PC-3 (cell line): ENCODE results near the gene PFKFB3. TPM values are rescaled to one million over a fixed set of nuclear protein-coding genes. Genes with fewer than 3 reads are reported as not detected.

Experiments
- ATAC-seq: fragments of 200-7000 bp; cut with Tn5 transposase; 2 replicates; pipeline ENCODE4 v1.9.1; 2020; ENCODE audit warnings: mild to moderate bottlenecking, moderate library complexity
- BruUV-seq: library from RNA; stranded (reverse); fragments of 400-500 nt; replicated peaks from 2 replicates; lab custom pipeline; 2021; lab: Mats Ljungman, UMichigan
- CTCF ChIA-PET: fragments of 300-600 bp; sonication (Branson Sonifier 250); formaldehyde crosslinking; loops from one replicate; lab custom pipeline; 2022; ENCODE audit warnings: antibody characterized with exemption; lab: Charles Lee
- POLR2A ChIA-PET: fragments of 300-600 bp; sonication (Branson Sonifier 250); formaldehyde crosslinking; loops from one replicate; lab custom pipeline; 2022; ENCODE audit warnings: antibody characterized with exemption; ENCODE audit not compliant: unreplicated experiment; lab: Charles Lee
- DNase-seq: peaks from one replicate; pipeline ENCODE4 v3.0.0-alpha.2; 2015
- H2AFZ ChIP-seq: fragments of 300-600 bp; sonication (generic); 2 replicates; pipeline ENCODE4 v1.6.0; 2016; ENCODE audit warnings: antibody characterized with exemption, low read length
- H3F3A ChIP-seq: fragments of 300-600 bp; sonication (generic); one replicate; pipeline ENCODE4 v1.6.0; 2017; ENCODE audit warnings: antibody characterized with exemption, low read length, control low read depth, mild to moderate bottlenecking; ENCODE audit not compliant: unreplicated experiment
- H3K27ac ChIP-seq: fragments of 300-600 bp; sonication (generic); 2 replicates; pipeline ENCODE4 v1.5.1; 2016; ENCODE audit warnings: mild to moderate bottlenecking, low read length
- H3K27me3 ChIP-seq: fragments of 300-600 bp; sonication (generic); 2 replicates; pipeline ENCODE4 v1.6.1; 2016; ENCODE audit warnings: low read length, mixed read lengths
- H3K36me3 ChIP-seq: fragments of 300-600 bp; sonication (generic); 2 replicates; pipeline ENCODE4 v1.6.1; 2016; ENCODE audit warnings: low read depth, mixed run types, low read length, mixed read lengths
- H3K4me1 ChIP-seq: fragments of 300-600 bp; sonication (generic); 2 replicates; pipeline ENCODE4 v1.5.1; 2016; ENCODE audit warnings: low read length; ENCODE audit not compliant: insufficient read depth
- H3K4me2 ChIP-seq: fragments of 300-600 bp; sonication (generic); 2 replicates; pipeline ENCODE4 v1.6.0; 2016; ENCODE audit warnings: low read length
- H3K4me3 ChIP-seq: fragments of 300-600 bp; sonication (generic); 2 replicates; pipeline ENCODE4 v1.5.1; 2016; ENCODE audit warnings: mild to moderate bottlenecking, low read length, mixed read lengths
- H3K79me2 ChIP-seq: fragments of 300-600 bp; sonication (generic); 2 replicates; pipeline ENCODE4 v1.6.1; 2017; ENCODE audit warnings: low read length, mixed read lengths
- H3K9ac ChIP-seq: fragments of 300-600 bp; sonication (generic); 2 replicates; pipeline ENCODE4 v1.6.0; 2016; ENCODE audit warnings: mild to moderate bottlenecking, low read length
- H3K9me2 ChIP-seq: fragments of 300-600 bp; sonication (generic); replicated peaks from 2 replicates; pipeline ENCODE4 v1.6.1; 2016; ENCODE audit warnings: mixed run types, low read length, mixed read lengths
- H3K9me3 ChIP-seq: fragments of 300-600 bp; sonication (generic); 2 replicates; pipeline ENCODE4 v1.6.1; 2016; ENCODE audit warnings: low read length, mixed read lengths
- H4K20me1 ChIP-seq: fragments of 300-600 bp; sonication (generic); 2 replicates; pipeline ENCODE4 v1.6.1; 2016; ENCODE audit warnings: low read length, mixed read lengths
- CTCF ChIP-seq: fragments of 300-600 bp; sonication (generic); conservative IDR thresholded peaks from 2 replicates; pipeline ENCODE4 v1.5.1; 2017; ENCODE audit warnings: antibody characterized with exemption, low read depth, mild to moderate bottlenecking, low read length
- EZH2 ChIP-seq: fragments of 300-600 bp; sonication (generic); IDR thresholded peaks from one replicate; pipeline ENCODE4 v1.6.1; 2017; ENCODE audit warnings: antibody characterized with exemption, mild to moderate bottlenecking, low read length; ENCODE audit not compliant: unreplicated experiment
- EZH2phosphoT487 ChIP-seq: fragments of 300-600 bp; sonication (generic); IDR thresholded peaks from 2 replicates; pipeline ENCODE4 v1.6.1; 2018; ENCODE audit warnings: mild to moderate bottlenecking, antibody characterized with exemption, low read length, borderline replicate concordance
- intact Hi-C: fragments of 100-400 bp; cut with micrococcal nuclease; formaldehyde crosslinking; loops from 2 replicates; pipeline ENCODE4 v1.9.0; 2023
- total RNA-seq: library from RNA; depleted of rRNA; stranded (reverse); fragments of >200 nt; gene quantifications from 2 replicates; pipeline ENCODE4 v1.2.3, GENCODE V29; 2014

The PFKFB3 gene
- total RNA-seq, 1 experiment from 2014 or later: 19.5 TPM

GRCh38 chr10:6213257-6213905, 10.6 kb downstream of the PFKFB3 start:
- CTCF ChIA-PET: no interaction called here
- peaks cover 43% of the 10 kb centered on the region for H3K79me2 ChIP-seq
- 0 out of 2 replicates have a peak, but pooled peaks cover 5% of the 10 kb centered on the region for H4K20me1 ChIP-seq
- H3F3A ChIP-seq: no peaks in the 10 kb centered on the region
- H2AFZ ChIP-seq: no peak overlapping the region
- H3K27ac ChIP-seq: no peak overlapping the region
- ATAC-seq: no peak
- H3K9me3 ChIP-seq: no peaks in the 10 kb centered on the region
- H3K36me3 ChIP-seq: no peaks in the 10 kb centered on the region; the same call in 1 of the 2 replicates
- H3K27me3 ChIP-seq: no peaks in the 10 kb centered on the region
- TF ChIP-seq CTCF: no peak
- no peak for TF ChIP-seq EZH2
- TF ChIP-seq EZH2phosphoT487: no peak
- no peak for DNase-seq
- intact Hi-C loops: no loop called here
- POLR2A ChIA-PET: no interaction called here
- no peak overlapping the region for H3K4me2 ChIP-seq
- no peak overlapping the region for H3K9ac ChIP-seq
- H3K4me3 ChIP-seq: no peak overlapping the region
- H3K9me2 ChIP-seq: no peaks in the 10 kb centered on the region
- BruUV-seq: no TSS peak
- H3K4me1 ChIP-seq: no peaks in the 10 kb centered on the region

GRCh38 chr10:6213908-6214307, 11.2 kb downstream of the PFKFB3 start:
- intact Hi-C loops: no loop called here
- no TSS peak for BruUV-seq
- no peaks in the 10 kb centered on the region for H3K9me2 ChIP-seq
- H3K27me3 ChIP-seq: no peaks in the 10 kb centered on the region
- H2AFZ ChIP-seq: no peak overlapping the region
- H3K79me2 ChIP-seq: peaks cover 37% of the 10 kb centered on the region
- H4K20me1 ChIP-seq: 0 out of 2 replicates have a peak, but pooled peaks cover 5% of the 10 kb centered on the region
- H3K4me2 ChIP-seq: no peak overlapping the region
- H3K4me3 ChIP-seq: no peak overlapping the region
- ChIA-PET CTCF (no interaction called here), POLR2A (no interaction called here)
- TF ChIP-seq EZH2phosphoT487 (no peak), CTCF (no peak), EZH2 (no peak)
- H3K27ac ChIP-seq: no peak overlapping the region
- no peak for ATAC-seq
- no peak for DNase-seq
- H3K9ac ChIP-seq: no peak overlapping the region
- no peaks in the 10 kb centered on the region for H3K4me1 ChIP-seq
- H3K36me3 ChIP-seq: no peaks in the 10 kb centered on the region; the same call in 1 of the 2 replicates
- no peaks in the 10 kb centered on the region for H3K9me3 ChIP-seq
- no peaks in the 10 kb centered on the region for H3F3A ChIP-seq

GRCh38 chr10:6214612-6215011, 11.9 kb downstream of the PFKFB3 start:
- Histone ChIP-seq H4K20me1 (0 out of 2 replicates have a peak, but pooled peaks cover 5% of the 10 kb centered on the region), H3K9ac (no peak overlapping the region), H3K4me1 (no peaks in the 10 kb centered on the region), H3K4me3 (no peak overlapping the region), H3K27me3 (no peaks in the 10 kb centered on the region), H3F3A (no peaks in the 10 kb centered on the region), H3K27ac (no peak overlapping the region), H3K9me3 (no peaks in the 10 kb centered on the region), H3K79me2 (peaks cover 32% of the 10 kb centered on the region), H2AFZ (no peak overlapping the region), H3K36me3 (no peaks in the 10 kb centered on the region; the same call in 1 of the 2 replicates), H3K9me2 (no peaks in the 10 kb centered on the region), H3K4me2 (no peak overlapping the region)
- ChIA-PET CTCF (no interaction called here), POLR2A (no interaction called here)
- TF ChIP-seq EZH2phosphoT487 (no peak), CTCF (no peak)
- BruUV-seq: no TSS peak
- intact Hi-C loops: no loop called here
- ATAC-seq (no peak), DNase-seq (no peak)
